ENCODE measurements around the gene PPFIA1. TPM values are rescaled to one million over a fixed set of nuclear protein-coding genes. Genes with fewer than 3 reads are reported as not detected.

PPFIA1 gene
- polyA plus RNA-seq, 2 of the 4 experiments (the other 2 are of a cell fraction): 23.3 to 45.6 TPM

GRCh38 chr11:70243912-70244652 lies 26.4 kb upstream of the PPFIA1 start:
- FAIRE-seq (no peak), ATAC-seq (peak; percentile 65; a peak in 5 of 6 replicates), DNase-seq (ENCODE audit: low read depth in 1 of 2, low spot score in 1 of 2) (peak; percentile 24 to 89)
- ChIA-PET CTCF (interaction anchor here (1.1 to 1.4 kb wide), 4 partner anchors 10 to 329 kb away, joined by 3 to 6 read pairs (median 4); no protein-coding TSS in a partner anchor), POLR2A (no interaction called here)
- H3K4me1 ChIP-seq: peaks cover 28% of the 10 kb centered on the region
- no peaks in the 10 kb centered on the region for H3K9me3 ChIP-seq
- no peak overlapping the region for H3K4me3 ChIP-seq
- WGBS (ENCODE audit: missing lambda C conversion rate): 65% methylated on average over 15 of the region's 15 CpGs
- H3K27ac ChIP-seq: peak overlapping the region; percentile 62 to 71; a peak in 5 of 6 replicates
- TF ChIP-seq FOSL2 (IDR thresholded peaks at IDR 0.05): peak; percentile 41; the same call in 1 of the 2 replicates
- peak; percentile 51 for TF ChIP-seq FOSL2 (CRISPR knock-in tag; IDR thresholded peaks at IDR 0.05)
- no peak for TF ChIP-seq HOXA7 (CRISPR knock-in tag; IDR thresholded peaks at IDR 0.05)
- no peak for TF ChIP-seq ZFP36 (IDR thresholded peaks at IDR 0.05; ENCODE audit: borderline replicate concordance, partially characterized antibody)
- no peak for TF ChIP-seq EHF (CRISPR knock-in tag; IDR thresholded peaks at IDR 0.05)
- peak; percentile 13 to 54; a peak in 2 of 4 replicates for TF ChIP-seq CEBPB (IDR thresholded peaks at IDR 0.05)
- no peak for TF ChIP-seq POLR2AphosphoS2 (conservative IDR thresholded peaks at IDR 0.05; ENCODE audit: low read length)
- no peak for TF ChIP-seq HMGXB4 (CRISPR knock-in tag; IDR thresholded peaks at IDR 0.05; ENCODE audit: borderline replicate concordance)
- no peak for TF ChIP-seq ELK1 (IDR thresholded peaks at IDR 0.05; ENCODE audit: low read depth, low read length)
- TF ChIP-seq MYC (IDR thresholded peaks at IDR 0.05; ENCODE audit: borderline replicate concordance, low read length): no peak
- TF ChIP-seq SREBF2 (IDR thresholded peaks at IDR 0.05): no peak
- TF ChIP-seq GATA3 (IDR thresholded peaks at IDR 0.05; ENCODE audit: borderline replicate concordance): no peak
- no peak for TF ChIP-seq ATOH8 (CRISPR knock-in tag; IDR thresholded peaks at IDR 0.05; ENCODE audit: low read depth)
- TF ChIP-seq CTCF (IDR thresholded peaks at IDR 0.05): no peak
- peak; percentile 97 for TF ChIP-seq MAFK (IDR thresholded peaks at IDR 0.05; ENCODE audit: partially characterized antibody)
- H3K4me2 ChIP-seq: peak overlapping the region; percentile 52

GRCh38 chr11:70244698-70245097 lies 25.8 kb upstream of the PPFIA1 start:
- H3K4me3 ChIP-seq: no peak overlapping the region
- peak overlapping the region; percentile 62 to 71; a peak in 5 of 6 replicates for H3K27ac ChIP-seq
- FAIRE-seq: no peak
- peak; percentile 79 for TF ChIP-seq MAX (IDR thresholded peaks at IDR 0.05)
- peak; percentile 40; the same call in 1 of the 2 replicates for TF ChIP-seq JUNB (IDR thresholded peaks at IDR 0.05)
- peak; percentile 80 for TF ChIP-seq E2F6 (IDR thresholded peaks at IDR 0.05; ENCODE audit: borderline replicate concordance, low read depth)
- no peak for TF ChIP-seq ESRRA (IDR thresholded peaks at IDR 0.05; ENCODE audit: borderline replicate concordance, low read length)
- peak; percentile 55; the same call in 1 of the 2 replicates for TF ChIP-seq GATA3 (IDR thresholded peaks at IDR 0.05; ENCODE audit: borderline replicate concordance)
- 0 out of 5 replicates have a peak, but pooled peaks of 1 of the 2 experiments have one; percentile 10 for TF ChIP-seq EP300 (IDR thresholded peaks at IDR 0.05)
- TF ChIP-seq FOSL2 (IDR thresholded peaks at IDR 0.05): no peak
- TF ChIP-seq FOSL2 (CRISPR knock-in tag; IDR thresholded peaks at IDR 0.05): peak; percentile 20
- no peak for TF ChIP-seq CBX2 (IDR thresholded peaks at IDR 0.05; ENCODE audit: borderline replicate concordance, low read depth)
- TF ChIP-seq CEBPB (IDR thresholded peaks at IDR 0.05): peak in 1 of 2 experiments; percentile 30; a peak in 1 of 4 replicates
- ChIA-PET POLR2A (interaction anchor here (0.6 kb wide), 1 partner anchor 75 kb away, joined by 3 read pairs; no protein-coding TSS in a partner anchor), CTCF (interaction anchor here (1.2 to 1.5 kb wide), 2 partner anchors 12 to 57 kb away, joined by 3 read pairs; no protein-coding TSS in a partner anchor)
- H3K9me3 ChIP-seq: no peaks in the 10 kb centered on the region
- DNase-seq (ENCODE audit: low read depth in 1 of 2, low spot score in 1 of 2): peak; percentile 64 to 70
- ATAC-seq: peak; percentile 80 to 81
- WGBS (ENCODE audit: missing lambda C conversion rate): 24% methylated on average over 7 of the region's 7 CpGs
- peak overlapping the region; percentile 52 for H3K4me2 ChIP-seq
- peaks cover 28% of the 10 kb centered on the region for H3K4me1 ChIP-seq
